Measurements from ENCODE around the gene LCA5. TPM values are rescaled to one million over a fixed set of nuclear protein-coding genes. Genes with fewer than 3 reads are reported as not detected.

LCA5 gene
- total RNA-seq, 1 experiment from 2014 or later: 7.0 TPM

GRCh38 chr6:79574174-79574573 is 36.9 kb upstream of the LCA5 start:
- ChIA-PET CTCF (interaction anchor here (0.7 to 1.4 kb wide), 2 partner anchors 99 to 113 kb away, joined by 3 to 7 read pairs; no protein-coding TSS in a partner anchor), POLR2A (no interaction called here)
- H3K4me1 ChIP-seq (ENCODE audit: control insufficient read depth, insufficient read depth, low read length): peaks cover 15% of the 10 kb centered on the region
- in situ Hi-C loops (cut with HindIII; ENCODE audit: low pct_unique_long_range_greater_than_20kb, low sequenced_read_pairs) (no loop called here), intact Hi-C loops (cut with micrococcal nuclease; ENCODE audit: unreplicated experiment) (loop anchor here (5.0 to 10.0 kb wide), 2 partner anchors 138 to 291 kb away; no protein-coding TSS in a partner anchor)
- no peak overlapping the region for H3K4me3 ChIP-seq (ENCODE audit: low read depth in 2 of 2, low read length in 2 of 2)
- H3K27ac ChIP-seq (ENCODE audit: low read length): peak overlapping the region; percentile 51
- no peak for DNase-seq (ENCODE audit: low read depth, low spot score)
- H3K36me3 ChIP-seq (ENCODE audit: control insufficient read depth, insufficient read depth, low read length): no peaks in the 10 kb centered on the region
- BruUV-seq (replicated peaks): no TSS peak
- no peaks in the 10 kb centered on the region for H3K27me3 ChIP-seq (ENCODE audit: control insufficient read depth, insufficient read depth, low read length)
- H3K9me3 ChIP-seq (ENCODE audit: control insufficient read depth, insufficient read depth, low read depth, low read length): no peaks in the 10 kb centered on the region
- TF ChIP-seq POLR2AphosphoS5 (IDR thresholded peaks at IDR 0.05; ENCODE audit: low read depth, low read length) (no peak), TCF7L2 (IDR thresholded peaks at IDR 0.05; ENCODE audit: low read depth, low read length) (no peak), REST (IDR thresholded peaks at IDR 0.05; ENCODE audit: insufficient read depth in 1 of 2, low read depth in 2 of 2, low read length in 1 of 2) (no peak), CTCF (IDR thresholded peaks at IDR 0.05) (no peak), SIN3A (IDR thresholded peaks at IDR 0.05; ENCODE audit: borderline replicate concordance, insufficient read depth, low read depth, low read length) (no peak)
- no peak for ATAC-seq

GRCh38 chr6:79571030-79571367 is 33.8 kb upstream of the LCA5 start:
- DNase-seq (ENCODE audit: low read depth, low spot score) (no peak), ATAC-seq (peak; percentile 84)
- no peaks in the 10 kb centered on the region for H3K9me3 ChIP-seq (ENCODE audit: control insufficient read depth, insufficient read depth, low read depth, low read length)
- peak overlapping the region; percentile 84 for H3K27ac ChIP-seq (ENCODE audit: low read length)
- intact Hi-C loops (cut with micrococcal nuclease; ENCODE audit: unreplicated experiment): loop anchor here (2.0 to 10.0 kb wide), 4 partner anchors 102 to 294 kb away; no protein-coding TSS in a partner anchor
- no peaks in the 10 kb centered on the region for H3K36me3 ChIP-seq (ENCODE audit: control insufficient read depth, insufficient read depth, low read length)
- peaks cover 17% of the 10 kb centered on the region for H3K4me1 ChIP-seq (ENCODE audit: control insufficient read depth, insufficient read depth, low read length)
- no peaks in the 10 kb centered on the region for H3K27me3 ChIP-seq (ENCODE audit: control insufficient read depth, insufficient read depth, low read length)
- ChIA-PET CTCF (interaction anchor here (0.8 to 1.9 kb wide), 4 partner anchors 16 to 297 kb away, joined by 3 to 11 read pairs (median 5); no protein-coding TSS in a partner anchor), POLR2A (no interaction called here)
- in situ Hi-C loops (cut with HindIII; ENCODE audit: low pct_unique_long_range_greater_than_20kb, low sequenced_read_pairs): no loop called here
- H3K4me3 ChIP-seq (ENCODE audit: low read depth in 2 of 2, low read length in 2 of 2): peak overlapping the region; percentile 1 to 18; a peak in 2 of 4 replicates
- TF ChIP-seq TCF7L2 (IDR thresholded peaks at IDR 0.05; ENCODE audit: low read depth, low read length) (no peak), CTCF (IDR thresholded peaks at IDR 0.05) (peak; percentile 57; the same call in 1 of the 2 replicates)
- BruUV-seq (replicated peaks): no TSS peak
